Gastroesophageal sphincter (tissue), 4 donors: ENCODE results near the gene WDR27. TPM values are rescaled to one million over a fixed set of nuclear protein-coding genes. Genes with fewer than 3 reads are reported as not detected.

ENCODE experiments used
- ATAC-seq: fragments of 150-250 bp; one replicate; pipeline ENCODE4 v1.9.1; 2016; ENCODE audit warnings: mild to moderate bottlenecking, moderate library complexity
- H3K27ac ChIP-seq, 4 donors: fragments of 200-600 bp; sonication (generic) in 3 of 4; 1 replicate in 3 of 4; 2 replicates in 1 of 4; pipeline ENCODE4 v1.5.1; 2016 to 2019
- H3K27me3 ChIP-seq: fragments of 200-600 bp; sonication (generic); one replicate; pipeline ENCODE4 v1.5.1; 2019
- H3K36me3 ChIP-seq, 2 donors: fragments of 200-600 bp; sonication (generic); one replicate each; pipeline ENCODE4 v1.5.1; 2019; ENCODE audit warnings: control low read depth in 1 of 2
- H3K4me1 ChIP-seq, 3 donors: fragments of 200-600 bp; sonication (generic); 1 replicate in 2 of 3; 2 replicates in 1 of 3; pipeline ENCODE4 v1.5.1; 2016 to 2019; ENCODE audit warnings: control low read depth in 2 of 3
- H3K4me3 ChIP-seq, 2 donors: fragments of 200-600 bp; sonication (generic); one replicate each; pipeline ENCODE4 v1.5.1; 2019; ENCODE audit warnings: mild to moderate bottlenecking in 1 of 2, moderate library complexity in 1 of 2
- H3K9me3 ChIP-seq, 3 donors: fragments of 200-600 bp; sonication (generic); one replicate each; pipeline ENCODE4 v1.5.1; 2017 to 2019; ENCODE audit warnings: control low read depth in 2 of 3
- EP300 ChIP-seq: sonication (generic); formaldehyde crosslinking; IDR thresholded peaks from one replicate; pipeline ENCODE4 v1.6.1; 2017; ENCODE audit warnings: antibody characterized with exemption, mild to moderate bottlenecking
- POLR2A ChIP-seq, 2 donors: fragments of 450-650 bp; IDR thresholded peaks; one replicate each; pipeline ENCODE4 v1.6.1; 2017; ENCODE audit warnings: antibody characterized with exemption in 2 of 2, mild to moderate bottlenecking in 2 of 2, moderate library complexity in 1 of 2
- POLR2AphosphoS5 ChIP-seq: sonication (generic); formaldehyde crosslinking; IDR thresholded peaks from one replicate; pipeline ENCODE4 v1.6.1; 2017; ENCODE audit warnings: antibody characterized with exemption
- WGBS, 2 donors: methylation state at CpG; one replicate each; pipeline ENCODE4 v1.1.5; 2018; ENCODE audit warnings: low coverage in 1 of 2; 5-methylcytosine and 5-hydroxymethylcytosine counted together
- total RNA-seq, 4 donors: library from RNA; depleted of rRNA; stranded (reverse); fragments of >200 nt; gene quantifications; one replicate each; pipeline ENCODE4 v1.1.0, GENCODE V29; 2016
- TF ChIP-seq, protein P1 (sequence below), 4 experiments: fragments of 200-600 bp in 2 of 4; fragments of 450-650 bp in 2 of 4; sonication (generic) in 1 of 4; IDR thresholded peaks; one replicate each; pipeline ENCODE4 v1.5.1; 2017 to 2019; ENCODE audit warnings: antibody characterized with exemption in 4 of 4, mild to moderate bottlenecking in 2 of 4, moderate library complexity in 2 of 4

Gene WDR27
- total RNA-seq, 4 donors from 2014 or later = 10.0 to 35.0 (median 20.7) TPM

GRCh38 chr6:169494038-169494437 is 207.8 kb downstream of the WDR27 start:
- WGBS, 2 donors = 93 to 96% methylated on average over 3 of the region's 3 CpGs
- Histone ChIP-seq H3K27ac (no peak overlapping the region), H3K27me3 (no peaks in the 10 kb centered on the region), H3K36me3 (no peaks in the 10 kb centered on the region), H3K4me3 (no peak overlapping the region), H3K9me3 (peaks cover 0 to 11% (median 0%) of the 10 kb centered on the region in 3 donors), H3K4me1 (peaks cover 0 to 13% (median 8%) of the 10 kb centered on the region in 3 donors)
- ATAC-seq = no peak
- TF ChIP-seq POLR2AphosphoS5 (no peak), EP300 (no peak), POLR2A (IDR thresholded peaks at IDR 0.05) (no peak)
- TF ChIP-seq, protein P1, sequence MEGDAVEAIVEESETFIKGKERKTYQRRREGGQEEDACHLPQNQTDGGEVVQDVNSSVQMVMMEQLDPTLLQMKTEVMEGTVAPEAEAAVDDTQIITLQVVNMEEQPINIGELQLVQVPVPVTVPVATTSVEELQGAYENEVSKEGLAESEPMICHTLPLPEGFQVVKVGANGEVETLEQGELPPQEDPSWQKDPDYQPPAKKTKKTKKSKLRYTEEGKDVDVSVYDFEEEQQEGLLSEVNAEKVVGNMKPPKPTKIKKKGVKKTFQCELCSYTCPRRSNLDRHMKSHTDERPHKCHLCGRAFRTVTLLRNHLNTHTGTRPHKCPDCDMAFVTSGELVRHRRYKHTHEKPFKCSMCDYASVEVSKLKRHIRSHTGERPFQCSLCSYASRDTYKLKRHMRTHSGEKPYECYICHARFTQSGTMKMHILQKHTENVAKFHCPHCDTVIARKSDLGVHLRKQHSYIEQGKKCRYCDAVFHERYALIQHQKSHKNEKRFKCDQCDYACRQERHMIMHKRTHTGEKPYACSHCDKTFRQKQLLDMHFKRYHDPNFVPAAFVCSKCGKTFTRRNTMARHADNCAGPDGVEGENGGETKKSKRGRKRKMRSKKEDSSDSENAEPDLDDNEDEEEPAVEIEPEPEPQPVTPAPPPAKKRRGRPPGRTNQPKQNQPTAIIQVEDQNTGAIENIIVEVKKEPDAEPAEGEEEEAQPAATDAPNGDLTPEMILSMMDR (IDR thresholded peaks at IDR 0.05) = no peak

- Histone ChIP-seq H3K36me3 (no peaks in the 10 kb centered on the region), H3K9me3 (peaks cover 0 to 9% (median 0%) of the 10 kb centered on the region in 3 donors), H3K4me3 (no peak overlapping the region), H3K27ac (no peak overlapping the region), H3K4me1 (peaks cover 0 to 13% (median 8%) of the 10 kb centered on the region in 3 donors), H3K27me3 (no peaks in the 10 kb centered on the region)
- ATAC-seq = no peak
- 54% methylated on average over 1 of the region's 1 CpG; no CpG with 5 or more reads in 1 of the 2 donors for WGBS, 2 donors
- TF ChIP-seq POLR2A (IDR thresholded peaks at IDR 0.05) (no peak), EP300 (no peak), POLR2AphosphoS5 (no peak)
- TF ChIP-seq, protein P1 (IDR thresholded peaks at IDR 0.05) = no peak
Measured at GRCh38 chr6:169491482-169491881, 210.3 kb downstream of the WDR27 start.

GRCh38 chr6:169490830-169491229 is 211.0 kb downstream of the WDR27 start:
- Histone ChIP-seq H3K27me3 (no peaks in the 10 kb centered on the region), H3K4me3 (no peak overlapping the region), H3K36me3 (no peaks in the 10 kb centered on the region), H3K4me1 (peaks cover 0 to 13% (median 8%) of the 10 kb centered on the region in 3 donors), H3K27ac (no peak overlapping the region), H3K9me3 (peaks cover 0 to 2% (median 0%) of the 10 kb centered on the region in 3 donors)
- WGBS, 2 donors = 41 to 71% methylated on average over 4 to 5 of the region's 5 CpGs
- ATAC-seq = no peak
- TF ChIP-seq EP300 = no peak

DNA sequence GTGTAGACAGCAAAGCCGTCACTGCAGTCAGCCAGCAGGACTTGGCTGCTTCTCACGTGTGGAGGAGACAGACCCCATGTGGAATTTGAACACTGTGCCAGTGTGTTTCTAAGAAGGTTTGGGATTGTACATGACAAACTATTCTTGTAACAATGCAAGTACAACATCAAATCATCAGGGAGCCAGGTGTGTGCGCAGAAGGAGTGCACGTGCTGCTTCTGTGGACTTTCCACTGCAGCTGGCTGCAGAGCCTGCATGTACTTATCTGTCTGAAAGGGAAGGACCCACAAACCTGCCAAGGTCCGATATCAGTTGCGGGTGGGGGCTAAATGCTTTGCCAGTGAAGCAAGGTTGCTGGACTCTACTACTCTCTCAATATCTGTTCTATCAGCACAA is 211.6 kb downstream of the WDR27 start:
- no peaks in the 10 kb centered on the region for H3K27me3 ChIP-seq
- H3K36me3 ChIP-seq = no peaks in the 10 kb centered on the region
- 42 to 77% methylated on average over 3 to 4 of the region's 6 CpGs for WGBS, 2 donors
- ATAC-seq = no peak
- TF ChIP-seq POLR2AphosphoS5 = no peak
- TF ChIP-seq EP300 = no peak
- TF ChIP-seq, protein P1 (IDR thresholded peaks at IDR 0.05) = no peak
- no peak for TF ChIP-seq POLR2A (IDR thresholded peaks at IDR 0.05)
- no peak overlapping the region for H3K27ac ChIP-seq
- H3K4me1 ChIP-seq = peaks cover 0 to 13% (median 8%) of the 10 kb centered on the region in 3 donors
- H3K9me3 ChIP-seq = no peaks in the 10 kb centered on the region
- no peak overlapping the region for H3K4me3 ChIP-seq

DNA sequence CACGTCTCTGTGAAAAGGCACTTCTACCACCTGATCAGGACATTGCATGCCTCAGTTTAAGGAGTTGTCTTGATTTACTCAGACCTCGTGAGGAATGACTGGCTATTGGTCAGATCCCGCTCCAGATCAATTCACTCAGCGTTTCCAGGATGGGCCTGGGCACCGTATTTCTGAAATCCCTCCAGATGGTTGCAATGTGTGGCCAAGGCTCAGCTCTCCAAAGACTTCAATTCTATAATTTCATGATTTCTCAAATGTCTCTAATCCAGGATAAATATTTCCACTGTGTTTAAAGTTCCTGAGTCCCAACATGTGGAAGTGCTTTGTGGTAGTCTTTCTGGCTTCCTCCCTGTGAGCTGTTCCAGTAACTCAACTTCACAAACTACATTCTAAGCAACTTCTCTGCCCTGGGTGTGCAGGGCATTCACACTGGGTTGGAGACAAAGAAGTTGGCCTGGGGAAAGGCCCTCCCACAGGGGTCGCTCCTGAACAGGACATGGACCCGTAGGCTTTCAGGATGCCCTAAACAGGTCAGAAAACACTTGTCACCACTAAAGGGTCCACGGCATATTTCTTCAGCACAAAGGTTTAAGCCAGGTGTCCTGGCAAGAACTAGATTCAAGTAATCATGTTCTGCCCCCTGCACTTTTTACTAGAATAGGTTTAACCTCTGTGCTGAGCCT is 212.1 kb downstream of the WDR27 start:
- no peaks in the 10 kb centered on the region for H3K27me3 ChIP-seq
- no peaks in the 10 kb centered on the region for H3K36me3 ChIP-seq
- no peak overlapping the region for H3K27ac ChIP-seq
- no peak for ATAC-seq
- H3K4me3 ChIP-seq = no peak overlapping the region
- TF ChIP-seq EP300 (no peak), POLR2AphosphoS5 (no peak), POLR2A (IDR thresholded peaks at IDR 0.05) (no peak)
- TF ChIP-seq, protein P1 (IDR thresholded peaks at IDR 0.05) = no peak
- WGBS, 2 donors = 76 to 83% methylated on average over 4 of the region's 8 CpGs
- no peaks in the 10 kb centered on the region for H3K9me3 ChIP-seq
- H3K4me1 ChIP-seq = peaks cover 0 to 13% (median 8%) of the 10 kb centered on the region in 3 donors
